ENCODE results near the gene PARD3.

The PARD3 gene

GRCh38 chr10:34771525-34771924 lies 43.6 kb downstream of the PARD3 start:
- Histone ChIP-seq H3K4me1 (ENCODE audit: control insufficient read depth, low read depth, low read length) (peaks cover 5% of the 10 kb centered on the region), H3K9ac (ENCODE audit: low read length) (no peak overlapping the region), H3K4me3 (ENCODE audit: low read length) (no peak overlapping the region), H3K36me3 (ENCODE audit: control insufficient read depth, low read depth, low read length) (no peaks in the 10 kb centered on the region), H3K27ac (ENCODE audit: low read length) (no peak overlapping the region), H3K9me3 (ENCODE audit: control insufficient read depth, low read depth, low read length) (no peaks in the 10 kb centered on the region), H3K27me3 (ENCODE audit: control insufficient read depth, insufficient read depth, low read length) (no peaks in the 10 kb centered on the region)

- Histone ChIP-seq H3K9ac (ENCODE audit: low read length) (no peak overlapping the region), H3K4me1 (ENCODE audit: control insufficient read depth, low read depth, low read length) (peaks cover 5% of the 10 kb centered on the region), H3K4me3 (ENCODE audit: low read length) (no peak overlapping the region), H3K27me3 (ENCODE audit: control insufficient read depth, insufficient read depth, low read length) (no peaks in the 10 kb centered on the region), H3K36me3 (ENCODE audit: control insufficient read depth, low read depth, low read length) (no peaks in the 10 kb centered on the region), H3K27ac (ENCODE audit: low read length) (no peak overlapping the region), H3K9me3 (ENCODE audit: control insufficient read depth, low read depth, low read length) (no peaks in the 10 kb centered on the region)
Measured at GRCh38 chr10:34771106-34771505, 44.0 kb downstream of the PARD3 start.

- H3K36me3 ChIP-seq (ENCODE audit: control insufficient read depth, low read depth, low read length) = no peaks in the 10 kb centered on the region
- no peak overlapping the region for H3K4me3 ChIP-seq (ENCODE audit: low read length)
- H3K9me3 ChIP-seq (ENCODE audit: control insufficient read depth, low read depth, low read length) = no peaks in the 10 kb centered on the region
- H3K4me1 ChIP-seq (ENCODE audit: control insufficient read depth, low read depth, low read length) = peaks cover 6% of the 10 kb centered on the region
- H3K27ac ChIP-seq (ENCODE audit: low read length) = no peak overlapping the region
- no peaks in the 10 kb centered on the region for H3K27me3 ChIP-seq (ENCODE audit: control insufficient read depth, insufficient read depth, low read length)
- no peak overlapping the region for H3K9ac ChIP-seq (ENCODE audit: low read length)
Measured at GRCh38 chr10:34769899-34770298, 45.2 kb downstream of the PARD3 start.

- Histone ChIP-seq H3K4me3 (ENCODE audit: low read length) (no peak overlapping the region), H3K4me1 (ENCODE audit: control insufficient read depth, low read depth, low read length) (peaks cover 12% of the 10 kb centered on the region), H3K36me3 (ENCODE audit: control insufficient read depth, low read depth, low read length) (no peaks in the 10 kb centered on the region), H3K9ac (ENCODE audit: low read length) (no peak overlapping the region), H3K9me3 (ENCODE audit: control insufficient read depth, low read depth, low read length) (no peaks in the 10 kb centered on the region), H3K27ac (ENCODE audit: low read length) (no peak overlapping the region), H3K27me3 (ENCODE audit: control insufficient read depth, insufficient read depth, low read length) (no peaks in the 10 kb centered on the region)
Measured at GRCh38 chr10:34768972-34769330, 46.1 kb downstream of the PARD3 start.

- Histone ChIP-seq H3K36me3 (ENCODE audit: control insufficient read depth, low read depth, low read length) (no peaks in the 10 kb centered on the region), H3K27me3 (ENCODE audit: control insufficient read depth, insufficient read depth, low read length) (no peaks in the 10 kb centered on the region), H3K9me3 (ENCODE audit: control insufficient read depth, low read depth, low read length) (no peaks in the 10 kb centered on the region), H3K9ac (ENCODE audit: low read length) (no peak overlapping the region), H3K4me1 (ENCODE audit: control insufficient read depth, low read depth, low read length) (peaks cover 12% of the 10 kb centered on the region), H3K27ac (ENCODE audit: low read length) (no peak overlapping the region), H3K4me3 (ENCODE audit: low read length) (no peak overlapping the region)
Measured at GRCh38 chr10:34768261-34768971, 46.7 kb downstream of the PARD3 start.

- H3K4me3 ChIP-seq (ENCODE audit: low read length) = no peak overlapping the region
- no peak overlapping the region for H3K9ac ChIP-seq (ENCODE audit: low read length)
- H3K36me3 ChIP-seq (ENCODE audit: control insufficient read depth, low read depth, low read length) = no peaks in the 10 kb centered on the region
- no peaks in the 10 kb centered on the region for H3K9me3 ChIP-seq (ENCODE audit: control insufficient read depth, low read depth, low read length)
- H3K27me3 ChIP-seq (ENCODE audit: control insufficient read depth, insufficient read depth, low read length) = no peaks in the 10 kb centered on the region
- peaks cover 12% of the 10 kb centered on the region for H3K4me1 ChIP-seq (ENCODE audit: control insufficient read depth, low read depth, low read length)
- no peak overlapping the region for H3K27ac ChIP-seq (ENCODE audit: low read length)
Measured at GRCh38 chr10:34766811-34767494, 48.1 kb downstream of the PARD3 start.

- Histone ChIP-seq H3K27me3 (ENCODE audit: control insufficient read depth, insufficient read depth, low read length) (no peaks in the 10 kb centered on the region), H3K4me1 (ENCODE audit: control insufficient read depth, low read depth, low read length) (peaks cover 12% of the 10 kb centered on the region), H3K27ac (ENCODE audit: low read length) (no peak overlapping the region), H3K36me3 (ENCODE audit: control insufficient read depth, low read depth, low read length) (no peaks in the 10 kb centered on the region), H3K9me3 (ENCODE audit: control insufficient read depth, low read depth, low read length) (no peaks in the 10 kb centered on the region), H3K4me3 (ENCODE audit: low read length) (no peak overlapping the region), H3K9ac (ENCODE audit: low read length) (no peak overlapping the region)
Measured at GRCh38 chr10:34766266-34766600, 48.9 kb downstream of the PARD3 start.

- no peaks in the 10 kb centered on the region for H3K9me3 ChIP-seq (ENCODE audit: control insufficient read depth, low read depth, low read length)
- H3K27ac ChIP-seq (ENCODE audit: low read length) = no peak overlapping the region
- peaks cover 12% of the 10 kb centered on the region for H3K4me1 ChIP-seq (ENCODE audit: control insufficient read depth, low read depth, low read length)
- no peaks in the 10 kb centered on the region for H3K27me3 ChIP-seq (ENCODE audit: control insufficient read depth, insufficient read depth, low read length)
- no peak overlapping the region for H3K9ac ChIP-seq (ENCODE audit: low read length)
- H3K4me3 ChIP-seq (ENCODE audit: low read length) = no peak overlapping the region
- H3K36me3 ChIP-seq (ENCODE audit: control insufficient read depth, low read depth, low read length) = no peaks in the 10 kb centered on the region
Measured at GRCh38 chr10:34764472-34764946, 50.6 kb downstream of the PARD3 start.

GRCh38 chr10:34762603-34763299 lies 52.3 kb downstream of the PARD3 start:
- Histone ChIP-seq H3K36me3 (ENCODE audit: control insufficient read depth, low read depth, low read length) (no peaks in the 10 kb centered on the region), H3K9ac (ENCODE audit: low read length) (no peak overlapping the region), H3K4me1 (ENCODE audit: control insufficient read depth, low read depth, low read length) (peaks cover 15% of the 10 kb centered on the region), H3K9me3 (ENCODE audit: control insufficient read depth, low read depth, low read length) (no peaks in the 10 kb centered on the region), H3K4me3 (ENCODE audit: low read length) (no peak overlapping the region), H3K27me3 (ENCODE audit: control insufficient read depth, insufficient read depth, low read length) (no peaks in the 10 kb centered on the region), H3K27ac (ENCODE audit: low read length) (no peak overlapping the region)

- no peak overlapping the region for H3K9ac ChIP-seq (ENCODE audit: low read length)
Measured at GRCh38 chr10:34762156-34762555, 52.9 kb downstream of the PARD3 start.

GRCh38 chr10:34761453-34761852 lies 53.6 kb downstream of the PARD3 start:
- Histone ChIP-seq H3K4me1 (ENCODE audit: control insufficient read depth, low read depth, low read length) (peaks cover 10% of the 10 kb centered on the region), H3K4me3 (ENCODE audit: low read length) (no peak overlapping the region), H3K9me3 (ENCODE audit: control insufficient read depth, low read depth, low read length) (no peaks in the 10 kb centered on the region), H3K36me3 (ENCODE audit: control insufficient read depth, low read depth, low read length) (no peaks in the 10 kb centered on the region), H3K27ac (ENCODE audit: low read length) (no peak overlapping the region), H3K9ac (ENCODE audit: low read length) (no peak overlapping the region), H3K27me3 (ENCODE audit: control insufficient read depth, insufficient read depth, low read length) (no peaks in the 10 kb centered on the region)

More at GRCh38 chr10:34762156-34762555, 52.9 kb downstream of the PARD3 start:
- Histone ChIP-seq H3K36me3 (ENCODE audit: control insufficient read depth, low read depth, low read length) (no peaks in the 10 kb centered on the region), H3K4me3 (ENCODE audit: low read length) (no peak overlapping the region), H3K27ac (ENCODE audit: low read length) (no peak overlapping the region), H3K9me3 (ENCODE audit: control insufficient read depth, low read depth, low read length) (no peaks in the 10 kb centered on the region), H3K27me3 (ENCODE audit: control insufficient read depth, insufficient read depth, low read length) (no peaks in the 10 kb centered on the region), H3K4me1 (ENCODE audit: control insufficient read depth, low read depth, low read length) (peaks cover 15% of the 10 kb centered on the region)

All from iPS-18a (cell line).